Mucosa of descending colon (tissue), 3 donors: Measurements from ENCODE around the gene KRT82. TPM values are rescaled to one million over a fixed set of nuclear protein-coding genes. Genes with fewer than 3 reads are reported as not detected.

Experiments used
- ATAC-seq: fragments of 200-7000 bp; cut with Tn5 transposase; one replicate; pipeline ENCODE4 v1.9.1; 2020; ENCODE audit warnings: mild to moderate bottlenecking, moderate library complexity
- DNase-seq, 3 donors: peaks; one replicate each; pipeline ENCODE4 v3.0.0-alpha.2; 2020
- H3K36me3 ChIP-seq: fragments of 200-600 bp; one replicate; pipeline ENCODE4 v1.8.0; 2021; ENCODE audit warnings: low read depth, mild to moderate bottlenecking
- H3K4me1 ChIP-seq: fragments of 200-600 bp; one replicate; pipeline ENCODE4 v1.8.0; 2021; ENCODE audit warnings: low read depth, mild to moderate bottlenecking
- H3K4me3 ChIP-seq: fragments of 200-600 bp; one replicate; pipeline ENCODE4 v1.8.0; 2021; ENCODE audit warnings: mild to moderate bottlenecking
- H3K9me3 ChIP-seq: fragments of 200-600 bp; one replicate; pipeline ENCODE4 v1.8.0; 2021; ENCODE audit warnings: mild to moderate bottlenecking
- CTCF ChIP-seq: fragments of 200-600 bp; IDR thresholded peaks from one replicate; pipeline ENCODE4 v1.8.0; 2022; ENCODE audit warnings: antibody characterized with exemption, mild to moderate bottlenecking
- intact Hi-C, 2 donors: fragments of 100-400 bp; cut with DNase I in 1 of 2; cut with micrococcal nuclease in 1 of 2; formaldehyde crosslinking; loops; one replicate each; pipeline versions ENCODE4 v1.11.0 to v1.11.1; 2022; cut with DNase I, micrococcal nuclease
- total RNA-seq, 3 donors: library from RNA; stranded (reverse); fragmentation: NEBNext Ultra II Directional in 2 of 3; extraction: Animal tissue kit (Norgen Biotek cat#: 25700) in 2 of 3; gene quantifications; one replicate each; pipeline versions ENCODE4 v1.2.1 to v1.2.4, GENCODE V29; 2021 to 2023
- donor health status: DM: no; HTN: no; CAD: no; lungs with moderate emphysema.
- donor health status: DM: no; HTN: no; CAD: no.
- donor health status: DM: no; HTN: yes; CAD: no.

The KRT82 gene
- total RNA-seq, 3 donors from 2014 or later, result not detected

- no peak overlapping the region for H3K4me3 ChIP-seq
- no peaks in the 10 kb centered on the region for H3K4me1 ChIP-seq
- ATAC-seq (no peak), DNase-seq (no peak)
- no peaks in the 10 kb centered on the region for H3K9me3 ChIP-seq
- no peaks in the 10 kb centered on the region for H3K36me3 ChIP-seq
- intact Hi-C loops, result no loop called here
- TF ChIP-seq CTCF, result no peak
These were observed 49.2 kb downstream of the KRT82 start for GRCh38 chr12:52356762-52357580.

- Histone ChIP-seq H3K36me3 (no peaks in the 10 kb centered on the region), H3K4me3 (no peak overlapping the region), H3K4me1 (no peaks in the 10 kb centered on the region), H3K9me3 (no peaks in the 10 kb centered on the region)
- intact Hi-C loops, result no loop called here
- TF ChIP-seq CTCF, result no peak
- DNase-seq (no peak), ATAC-seq (no peak)
These were observed 49.9 kb downstream of the KRT82 start for GRCh38 chr12:52356031-52356761.

GRCh38 chr12:52355176-52355575 is 51.0 kb downstream of the KRT82 start:
- TF ChIP-seq CTCF, result no peak
- intact Hi-C loops, result no loop called here
- DNase-seq, result no peak
- H3K4me3 ChIP-seq, result no peak overlapping the region
- no peaks in the 10 kb centered on the region for H3K9me3 ChIP-seq
- no peaks in the 10 kb centered on the region for H3K4me1 ChIP-seq
- no peaks in the 10 kb centered on the region for H3K36me3 ChIP-seq
- no peak for ATAC-seq

GRCh38 chr12:52354200-52354599 is 51.9 kb downstream of the KRT82 start:
- no peak for TF ChIP-seq CTCF
- intact Hi-C loops, result no loop called here
- Histone ChIP-seq H3K4me1 (no peaks in the 10 kb centered on the region), H3K4me3 (no peak overlapping the region), H3K36me3 (no peaks in the 10 kb centered on the region), H3K9me3 (no peaks in the 10 kb centered on the region)
- ATAC-seq (no peak), DNase-seq (no peak)

GRCh38 chr12:52353766-52354165 is 52.4 kb downstream of the KRT82 start:
- ATAC-seq (no peak), DNase-seq (no peak)
- Histone ChIP-seq H3K4me1 (no peaks in the 10 kb centered on the region), H3K4me3 (no peak overlapping the region), H3K36me3 (no peaks in the 10 kb centered on the region), H3K9me3 (no peaks in the 10 kb centered on the region)
- intact Hi-C loops, result no loop called here
- TF ChIP-seq CTCF, result no peak
